Suprapubic skin (tissue), 4 donors: ENCODE data around the gene POTEJ.
"Not testable (repeated sequence)": the region's sequence is repeated elsewhere in the genome, so short reads cannot be mapped to it uniquely, and the experiment has no call there.

ENCODE experiments used
- EP300 ChIP-seq: sonication (generic); formaldehyde crosslinking; IDR thresholded peaks from one replicate; pipeline ENCODE4 v1.6.1; 2017; ENCODE audit warnings: antibody characterized with exemption
- POLR2A ChIP-seq, 2 donors: fragments of 450-650 bp; IDR thresholded peaks; one replicate each; pipeline ENCODE4 v1.6.1; 2017; ENCODE audit warnings: antibody characterized with exemption in 2 of 2, mild to moderate bottlenecking in 2 of 2, moderate library complexity in 2 of 2
- POLR2AphosphoS5 ChIP-seq, 3 donors: sonication (generic); formaldehyde crosslinking; IDR thresholded peaks; one replicate each; pipeline ENCODE4 v1.6.1; 2017; ENCODE audit warnings: antibody characterized with exemption in 3 of 3
- TF ChIP-seq, protein P1 (sequence below), 2 donors: fragments of 200-600 bp in 1 of 2; fragments of 450-650 bp in 1 of 2; sonication (generic) in 1 of 2; IDR thresholded peaks; one replicate each; pipeline ENCODE4 v1.5.1; 2016 to 2019; ENCODE audit warnings: antibody characterized with exemption in 2 of 2, mild to moderate bottlenecking in 1 of 2, moderate library complexity in 1 of 2

DNA sequence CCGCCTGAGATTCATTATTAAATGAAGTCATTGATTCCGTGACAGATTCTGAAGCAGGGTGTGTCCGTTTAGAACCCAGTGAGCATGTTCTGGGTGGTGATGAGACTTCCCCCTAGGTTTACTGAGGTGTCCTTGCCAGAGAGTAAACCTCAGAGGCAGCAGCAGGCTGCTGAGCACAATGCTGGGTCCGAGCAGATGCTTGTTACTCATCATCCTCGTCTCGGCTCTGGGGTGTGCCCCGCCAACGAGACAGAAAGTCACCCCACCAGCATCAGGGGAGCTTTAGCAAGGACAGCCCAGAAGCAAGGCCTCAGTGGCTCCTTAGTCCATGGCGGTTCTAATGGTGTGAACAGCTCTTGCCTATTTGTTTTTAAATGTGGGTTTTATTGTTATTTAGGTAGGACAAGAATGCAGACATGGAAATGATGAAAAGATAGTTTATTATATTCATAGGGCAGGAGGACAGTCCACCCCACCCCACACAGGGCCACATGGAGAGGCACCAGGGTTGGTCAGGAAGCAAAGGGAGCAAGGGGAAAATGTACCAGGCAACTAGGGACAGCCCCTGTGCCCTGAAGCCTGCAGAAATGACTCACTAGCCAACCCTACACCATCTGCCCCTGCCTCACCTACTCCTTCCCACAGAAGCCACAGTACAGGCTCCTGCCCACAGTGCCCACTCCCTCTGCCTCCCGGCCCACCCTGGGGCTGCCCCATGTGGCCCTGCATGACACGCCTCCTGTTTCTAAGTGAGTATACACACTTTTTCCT, 22.4 kb upstream of the POTEJ start:
- TF ChIP-seq, protein P1, sequence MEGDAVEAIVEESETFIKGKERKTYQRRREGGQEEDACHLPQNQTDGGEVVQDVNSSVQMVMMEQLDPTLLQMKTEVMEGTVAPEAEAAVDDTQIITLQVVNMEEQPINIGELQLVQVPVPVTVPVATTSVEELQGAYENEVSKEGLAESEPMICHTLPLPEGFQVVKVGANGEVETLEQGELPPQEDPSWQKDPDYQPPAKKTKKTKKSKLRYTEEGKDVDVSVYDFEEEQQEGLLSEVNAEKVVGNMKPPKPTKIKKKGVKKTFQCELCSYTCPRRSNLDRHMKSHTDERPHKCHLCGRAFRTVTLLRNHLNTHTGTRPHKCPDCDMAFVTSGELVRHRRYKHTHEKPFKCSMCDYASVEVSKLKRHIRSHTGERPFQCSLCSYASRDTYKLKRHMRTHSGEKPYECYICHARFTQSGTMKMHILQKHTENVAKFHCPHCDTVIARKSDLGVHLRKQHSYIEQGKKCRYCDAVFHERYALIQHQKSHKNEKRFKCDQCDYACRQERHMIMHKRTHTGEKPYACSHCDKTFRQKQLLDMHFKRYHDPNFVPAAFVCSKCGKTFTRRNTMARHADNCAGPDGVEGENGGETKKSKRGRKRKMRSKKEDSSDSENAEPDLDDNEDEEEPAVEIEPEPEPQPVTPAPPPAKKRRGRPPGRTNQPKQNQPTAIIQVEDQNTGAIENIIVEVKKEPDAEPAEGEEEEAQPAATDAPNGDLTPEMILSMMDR (IDR thresholded peaks at IDR 0.05), result not testable (repeated sequence)
- TF ChIP-seq POLR2AphosphoS5 (IDR thresholded peaks at IDR 0.05); POLR2A (IDR thresholded peaks at IDR 0.05); EP300: not testable (repeated sequence)
